Gastroesophageal sphincter (tissue), 4 donors: Measurements from ENCODE around the gene KRTAP5-8. TPM values are rescaled to one million over a fixed set of nuclear protein-coding genes. Genes with fewer than 3 reads are reported as not detected.
"Not testable (repeated sequence)": the region's sequence is repeated elsewhere in the genome, so short reads cannot be mapped to it uniquely, and the experiment has no call there.

Source experiments
- ATAC-seq: fragments of 150-250 bp; one replicate; pipeline ENCODE4 v1.9.1; 2016; ENCODE audit warnings: mild to moderate bottlenecking, moderate library complexity
- H3K27ac ChIP-seq, 4 donors: fragments of 200-600 bp; sonication (generic) in 3 of 4; 1 replicate in 3 of 4; 2 replicates in 1 of 4; pipeline ENCODE4 v1.5.1; 2016 to 2019
- H3K27me3 ChIP-seq: fragments of 200-600 bp; sonication (generic); one replicate; pipeline ENCODE4 v1.5.1; 2019
- H3K36me3 ChIP-seq, 2 donors: fragments of 200-600 bp; sonication (generic); one replicate each; pipeline ENCODE4 v1.5.1; 2019; ENCODE audit warnings: control low read depth in 1 of 2
- H3K4me1 ChIP-seq, 3 donors: fragments of 200-600 bp; sonication (generic); 1 replicate in 2 of 3; 2 replicates in 1 of 3; pipeline ENCODE4 v1.5.1; 2016 to 2019; ENCODE audit warnings: control low read depth in 2 of 3
- H3K4me3 ChIP-seq, 2 donors: fragments of 200-600 bp; sonication (generic); one replicate each; pipeline ENCODE4 v1.5.1; 2019; ENCODE audit warnings: mild to moderate bottlenecking in 1 of 2, moderate library complexity in 1 of 2
- H3K9me3 ChIP-seq, 3 donors: fragments of 200-600 bp; sonication (generic); one replicate each; pipeline ENCODE4 v1.5.1; 2017 to 2019; ENCODE audit warnings: control low read depth in 2 of 3
- CTCF ChIP-seq, 4 experiments: fragments of 200-600 bp in 2 of 4; fragments of 450-650 bp in 2 of 4; sonication (generic) in 1 of 4; IDR thresholded peaks; one replicate each; pipeline ENCODE4 v1.5.1; 2017 to 2019; ENCODE audit warnings: antibody characterized with exemption in 4 of 4, mild to moderate bottlenecking in 2 of 4, moderate library complexity in 2 of 4
- EP300 ChIP-seq: sonication (generic); formaldehyde crosslinking; IDR thresholded peaks from one replicate; pipeline ENCODE4 v1.6.1; 2017; ENCODE audit warnings: antibody characterized with exemption, mild to moderate bottlenecking
- POLR2A ChIP-seq, 2 donors: fragments of 450-650 bp; IDR thresholded peaks; one replicate each; pipeline ENCODE4 v1.6.1; 2017; ENCODE audit warnings: antibody characterized with exemption in 2 of 2, mild to moderate bottlenecking in 2 of 2, moderate library complexity in 1 of 2
- POLR2AphosphoS5 ChIP-seq: sonication (generic); formaldehyde crosslinking; IDR thresholded peaks from one replicate; pipeline ENCODE4 v1.6.1; 2017; ENCODE audit warnings: antibody characterized with exemption
- WGBS, 2 donors: methylation state at CpG; one replicate each; pipeline ENCODE4 v1.1.5; 2018; ENCODE audit warnings: low coverage in 1 of 2; 5-methylcytosine and 5-hydroxymethylcytosine counted together
- total RNA-seq, 4 donors: library from RNA; depleted of rRNA; stranded (reverse); fragments of >200 nt; gene quantifications; one replicate each; pipeline ENCODE4 v1.1.0, GENCODE V29; 2016

KRTAP5-8 gene
- total RNA-seq, 4 donors from 2014 or later: 0.27 TPM; not detected in 3

- WGBS, 2 donors: 64 to 77% methylated on average over 2 to 9 of the region's 9 CpGs
- Histone ChIP-seq H3K9me3 (no peaks in the 10 kb centered on the region), H3K27me3 (no peaks in the 10 kb centered on the region), H3K36me3 (no peaks in the 10 kb centered on the region), H3K27ac (no peak overlapping the region), H3K4me3 (no peak overlapping the region), H3K4me1 (no peaks in the 10 kb centered on the region)
- TF ChIP-seq POLR2AphosphoS5 (no peak), EP300 (no peak), POLR2A (IDR thresholded peaks at IDR 0.05) (no peak), CTCF (IDR thresholded peaks at IDR 0.05) (no peak)
- ATAC-seq: no peak
Measured at GRCh38 chr11:71537537-71537936, 288 bp upstream of the KRTAP5-8 start.

- no peak for TF ChIP-seq CTCF (IDR thresholded peaks at IDR 0.05)
- TF ChIP-seq POLR2A (IDR thresholded peaks at IDR 0.05): no peak
- TF ChIP-seq EP300: no peak
- TF ChIP-seq POLR2AphosphoS5: no peak
- ATAC-seq: no peak
- H3K27ac ChIP-seq: no peak overlapping the region
- H3K36me3 ChIP-seq: no peaks in the 10 kb centered on the region
- no peak overlapping the region for H3K4me3 ChIP-seq
- H3K9me3 ChIP-seq: no peaks in the 10 kb centered on the region
- H3K27me3 ChIP-seq: peaks cover 4% of the 10 kb centered on the region
- 71 to 83% methylated on average over 1 to 4 of the region's 4 CpGs for WGBS, 2 donors
- H3K4me1 ChIP-seq: no peaks in the 10 kb centered on the region
Measured at GRCh38 chr11:71538666-71538990, 803 bp downstream of the KRTAP5-8 start.

- no peak for TF ChIP-seq POLR2AphosphoS5
- no peak for TF ChIP-seq POLR2A (IDR thresholded peaks at IDR 0.05)
- TF ChIP-seq EP300: no peak
- no peak for TF ChIP-seq CTCF (IDR thresholded peaks at IDR 0.05)
- H3K27me3 ChIP-seq: peaks cover 4% of the 10 kb centered on the region
- H3K4me3 ChIP-seq: no peak overlapping the region
- 63 to 87% methylated on average over 5 to 6 of the region's 11 CpGs for WGBS, 2 donors
- no peaks in the 10 kb centered on the region for H3K4me1 ChIP-seq
- ATAC-seq: no peak
- no peaks in the 10 kb centered on the region for H3K36me3 ChIP-seq
- no peaks in the 10 kb centered on the region for H3K9me3 ChIP-seq
- no peak overlapping the region for H3K27ac ChIP-seq
Measured at GRCh38 chr11:71539017-71539416, 1.2 kb downstream of the KRTAP5-8 start.

DNA sequence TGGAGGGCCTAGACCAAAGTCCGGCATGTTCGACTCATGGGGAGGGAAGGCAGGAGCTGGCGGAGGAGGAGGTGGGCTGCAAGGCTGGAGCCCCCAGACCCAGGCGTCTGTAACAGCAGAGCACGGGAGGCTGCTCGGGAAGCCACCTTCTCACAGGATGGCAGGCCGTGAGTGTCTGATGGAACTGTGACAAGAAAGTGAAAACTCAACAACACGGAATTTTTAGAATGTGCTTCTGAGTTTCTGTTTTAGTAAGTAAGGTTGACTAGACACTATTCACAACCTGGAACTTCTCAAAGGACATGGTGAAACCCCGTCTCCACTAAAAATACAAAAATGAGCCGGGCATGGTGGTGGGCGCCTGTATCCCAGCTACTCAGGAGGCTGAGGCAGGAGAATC is 2.1 kb downstream of the KRTAP5-8 start:
- whole genome bisulfite sequencing, 2 donors: 90% methylated on average over 7 of the region's 11 CpGs; no CpG with 5 or more reads in 1 of the 2 donors
- not testable (repeated sequence) for H3K27me3 ChIP-seq, H3K4me3 ChIP-seq, H3K4me1 ChIP-seq, H3K9me3 ChIP-seq, ATAC-seq, H3K27ac ChIP-seq, H3K36me3 ChIP-seq

GRCh38 chr11:71540521-71541304 is 2.9 kb downstream of the KRTAP5-8 start:
- H3K27me3 ChIP-seq: peaks cover 11% of the 10 kb centered on the region
- not testable (repeated sequence) for H3K36me3 ChIP-seq, H3K4me3 ChIP-seq, H3K27ac ChIP-seq, ATAC-seq, H3K4me1 ChIP-seq, H3K9me3 ChIP-seq
- 74 to 87% methylated on average over 6 to 9 of the region's 9 CpGs for WGBS, 2 donors

GRCh38 chr11:71542382-71542781 is 4.6 kb downstream of the KRTAP5-8 start:
- no peak for ATAC-seq
- Histone ChIP-seq H3K4me1 (no peaks in the 10 kb centered on the region), H3K36me3 (no peaks in the 10 kb centered on the region), H3K27me3 (peaks cover 28% of the 10 kb centered on the region), H3K4me3 (no peak overlapping the region), H3K9me3 (peaks cover 0 to 8% (median 0%) of the 10 kb centered on the region in 3 donors), H3K27ac (no peak overlapping the region)
- TF ChIP-seq EP300 (no peak), POLR2AphosphoS5 (no peak), POLR2A (IDR thresholded peaks at IDR 0.05) (no peak)
- 73 to 75% methylated on average over 4 to 7 of the region's 7 CpGs for WGBS, 2 donors
